ENCODE measurements around the gene LMF1.

LMF1 gene

GRCh38 chr16:989354-989814 lies 18.6 kb upstream of the LMF1 start:
- Histone ChIP-seq H3K4me1 (ENCODE audit: insufficient read depth, insufficient read length) (peaks cover 17% of the 10 kb centered on the region), H3K4me3 (ENCODE audit: insufficient read length, low read depth) (no peak overlapping the region), H3K27me3 (ENCODE audit: insufficient read depth, insufficient read length) (peaks cover 2% of the 10 kb centered on the region), H3K9ac (ENCODE audit: insufficient read length, low read depth) (no peak overlapping the region), H3K9me3 (ENCODE audit: insufficient read depth, low read length) (peaks cover 15% of the 10 kb centered on the region; the same call in 1 of the 2 replicates), H3K36me3 (ENCODE audit: insufficient read depth, insufficient read length, low read length) (no peaks in the 10 kb centered on the region)
- no peak for DNase-seq (ENCODE audit: low read depth, low spot score)
- TF ChIP-seq ZNF274 (IDR thresholded peaks at IDR 0.05; ENCODE audit: low read depth, low read length) (no peak), SUZ12 (IDR thresholded peaks at IDR 0.05; ENCODE audit: extremely low read depth, insufficient read depth, insufficient read length) (no peak), YY1 (IDR thresholded peaks at IDR 0.05; ENCODE audit: insufficient read depth, insufficient read length) (no peak)

- Histone ChIP-seq H3K4me3 (ENCODE audit: insufficient read length, low read depth) (no peak overlapping the region), H3K9ac (ENCODE audit: insufficient read length, low read depth) (no peak overlapping the region), H3K9me3 (ENCODE audit: insufficient read depth, low read length) (peaks cover 13% of the 10 kb centered on the region; the same call in 1 of the 2 replicates), H3K4me1 (ENCODE audit: insufficient read depth, insufficient read length) (peaks cover 17% of the 10 kb centered on the region), H3K27me3 (ENCODE audit: insufficient read depth, insufficient read length) (peaks cover 8% of the 10 kb centered on the region), H3K36me3 (ENCODE audit: insufficient read depth, insufficient read length, low read length) (no peaks in the 10 kb centered on the region)
- no peak for TF ChIP-seq YY1 (IDR thresholded peaks at IDR 0.05; ENCODE audit: insufficient read depth, insufficient read length)
- no peak for DNase-seq (ENCODE audit: low read depth, low spot score)
These were observed 17.9 kb upstream of the LMF1 start for GRCh38 chr16:988471-989353.

- Histone ChIP-seq H3K4me1 (ENCODE audit: insufficient read depth, insufficient read length) (peaks cover 20% of the 10 kb centered on the region), H3K27me3 (ENCODE audit: insufficient read depth, insufficient read length) (peaks cover 16% of the 10 kb centered on the region), H3K4me3 (ENCODE audit: insufficient read length, low read depth) (no peak overlapping the region), H3K9ac (ENCODE audit: insufficient read length, low read depth) (no peak overlapping the region), H3K9me3 (ENCODE audit: insufficient read depth, low read length) (peaks cover 8% of the 10 kb centered on the region; the same call in 1 of the 2 replicates), H3K36me3 (ENCODE audit: insufficient read depth, insufficient read length, low read length) (no peaks in the 10 kb centered on the region)
- TF ChIP-seq SUZ12 (IDR thresholded peaks at IDR 0.05; ENCODE audit: extremely low read depth, insufficient read depth, insufficient read length) (no peak), YY1 (IDR thresholded peaks at IDR 0.05; ENCODE audit: insufficient read depth, insufficient read length) (no peak), ZNF274 (IDR thresholded peaks at IDR 0.05; ENCODE audit: low read depth, low read length) (no peak)
- no peak for DNase-seq (ENCODE audit: low read depth, low spot score)
These were observed 17.1 kb upstream of the LMF1 start for GRCh38 chr16:987906-988305.

- DNase-seq (ENCODE audit: low read depth, low spot score): no peak
- no peak overlapping the region for H3K9ac ChIP-seq (ENCODE audit: insufficient read length, low read depth)
- 0 out of 2 replicates have a peak, but pooled peaks cover under 1% of the 10 kb centered on the region for H3K9me3 ChIP-seq (ENCODE audit: insufficient read depth, low read length)
- H3K4me1 ChIP-seq (ENCODE audit: insufficient read depth, insufficient read length): peaks cover 27% of the 10 kb centered on the region
- TF ChIP-seq SUZ12 (IDR thresholded peaks at IDR 0.05; ENCODE audit: extremely low read depth, insufficient read depth, insufficient read length) (no peak), YY1 (IDR thresholded peaks at IDR 0.05; ENCODE audit: insufficient read depth, insufficient read length) (no peak), ZNF274 (IDR thresholded peaks at IDR 0.05; ENCODE audit: low read depth, low read length) (no peak)
- H3K4me3 ChIP-seq (ENCODE audit: insufficient read length, low read depth): no peak overlapping the region
- no peaks in the 10 kb centered on the region for H3K36me3 ChIP-seq (ENCODE audit: insufficient read depth, insufficient read length, low read length)
- peaks cover 24% of the 10 kb centered on the region for H3K27me3 ChIP-seq (ENCODE audit: insufficient read depth, insufficient read length)
These were observed 16.3 kb upstream of the LMF1 start for GRCh38 chr16:986925-987582.

- Histone ChIP-seq H3K4me3 (ENCODE audit: insufficient read length, low read depth) (no peak overlapping the region), H3K36me3 (ENCODE audit: insufficient read depth, insufficient read length, low read length) (no peaks in the 10 kb centered on the region), H3K9ac (ENCODE audit: insufficient read length, low read depth) (no peak overlapping the region), H3K27me3 (ENCODE audit: insufficient read depth, insufficient read length) (peaks cover 26% of the 10 kb centered on the region), H3K9me3 (ENCODE audit: insufficient read depth, low read length) (no peaks in the 10 kb centered on the region), H3K4me1 (ENCODE audit: insufficient read depth, insufficient read length) (peaks cover 27% of the 10 kb centered on the region)
- DNase-seq (ENCODE audit: low read depth, low spot score): no peak
- no peak for TF ChIP-seq SUZ12 (IDR thresholded peaks at IDR 0.05; ENCODE audit: extremely low read depth, insufficient read depth, insufficient read length)
- no peak for TF ChIP-seq YY1 (IDR thresholded peaks at IDR 0.05; ENCODE audit: insufficient read depth, insufficient read length)
- TF ChIP-seq ZNF274 (IDR thresholded peaks at IDR 0.05; ENCODE audit: low read depth, low read length): no peak
These were observed 15.6 kb upstream of the LMF1 start for GRCh38 chr16:986411-986810.

GRCh38 chr16:985646-986400 lies 15.0 kb upstream of the LMF1 start:
- no peaks in the 10 kb centered on the region for H3K9me3 ChIP-seq (ENCODE audit: insufficient read depth, low read length)
- peaks cover 29% of the 10 kb centered on the region for H3K27me3 ChIP-seq (ENCODE audit: insufficient read depth, insufficient read length)
- no peak overlapping the region for H3K9ac ChIP-seq (ENCODE audit: insufficient read length, low read depth)
- TF ChIP-seq YY1 (IDR thresholded peaks at IDR 0.05; ENCODE audit: insufficient read depth, insufficient read length) (no peak), SUZ12 (IDR thresholded peaks at IDR 0.05; ENCODE audit: extremely low read depth, insufficient read depth, insufficient read length) (no peak), ZNF274 (IDR thresholded peaks at IDR 0.05; ENCODE audit: low read depth, low read length) (no peak)
- no peak for DNase-seq (ENCODE audit: low read depth, low spot score)
- H3K4me3 ChIP-seq (ENCODE audit: insufficient read length, low read depth): no peak overlapping the region
- H3K36me3 ChIP-seq (ENCODE audit: insufficient read depth, insufficient read length, low read length): no peaks in the 10 kb centered on the region
- peaks cover 27% of the 10 kb centered on the region for H3K4me1 ChIP-seq (ENCODE audit: insufficient read depth, insufficient read length)
